ENCODE data around the gene PTGDR2.

The PTGDR2 gene

DNA sequence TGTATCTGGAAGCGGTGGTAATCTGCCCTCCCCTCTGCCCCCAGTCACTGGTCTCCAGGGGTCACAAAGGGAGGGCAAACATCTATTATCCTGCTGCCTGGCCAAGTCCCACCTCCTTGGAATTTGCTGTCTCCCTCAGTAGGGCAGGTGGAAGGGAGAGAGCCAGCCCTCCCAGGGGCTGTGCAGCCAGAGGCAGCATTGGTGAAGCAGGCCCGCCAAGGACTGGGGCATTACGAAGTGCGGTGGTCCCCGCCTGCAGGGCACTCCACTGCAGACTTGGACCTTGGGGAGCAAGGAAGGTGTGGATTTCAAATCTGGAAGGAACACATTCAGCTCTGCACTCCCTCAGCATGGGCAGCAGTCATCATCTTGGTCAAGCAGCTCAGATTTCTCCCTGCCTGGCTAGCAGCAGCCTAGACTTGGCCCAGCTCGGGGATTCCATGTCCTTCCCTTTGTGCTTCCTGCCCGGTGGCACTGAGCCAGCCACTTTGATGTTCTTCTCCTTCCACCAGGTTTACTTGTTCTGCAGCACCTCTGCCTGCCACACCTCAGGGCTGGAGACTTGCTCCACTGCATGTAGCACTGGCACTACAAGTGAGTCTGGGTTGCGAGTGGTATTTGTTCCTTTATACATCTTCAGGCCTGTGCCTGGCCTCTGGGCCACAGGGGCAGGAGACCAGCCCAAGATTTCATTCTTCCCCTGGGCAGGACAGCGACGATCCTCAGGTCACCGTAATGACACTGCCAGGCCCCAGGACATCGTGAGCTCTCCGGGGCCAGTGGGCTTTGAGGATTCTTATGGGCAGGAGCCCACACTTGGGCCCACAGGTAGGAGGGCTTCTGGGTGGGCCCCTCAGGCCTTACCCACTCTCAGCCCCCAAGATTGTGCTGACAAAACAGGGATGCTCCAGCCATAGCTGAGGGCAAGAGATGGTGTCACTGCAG lies 18.9 kb upstream of the PTGDR2 start:
- no peak for DNase-seq (ENCODE audit: low read depth in 1 of 2, low spot score in 1 of 2)

DNA sequence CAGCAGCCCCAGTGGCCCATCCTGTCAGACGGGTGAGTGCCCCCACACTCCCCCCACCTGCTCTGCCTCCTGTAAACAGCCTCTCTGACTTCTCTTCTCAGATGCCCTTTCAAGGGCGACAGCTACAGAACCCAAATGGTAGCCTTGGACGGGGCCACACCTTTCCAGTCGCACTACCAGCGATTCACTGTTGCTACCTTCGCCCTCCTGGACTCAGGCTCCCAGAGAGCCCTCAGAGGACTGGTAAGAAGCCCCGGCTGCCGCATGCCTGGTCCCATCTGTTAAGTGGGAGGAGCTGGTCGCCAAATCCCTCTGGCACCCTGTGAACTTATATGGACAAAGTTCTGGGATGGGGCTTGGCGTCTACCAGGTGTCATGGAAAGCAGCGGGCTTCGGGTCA lies 17.8 kb upstream of the PTGDR2 start:
- DNase-seq (ENCODE audit: low read depth in 1 of 2, low spot score in 1 of 2), result no peak

- DNase-seq (ENCODE audit: low read depth in 1 of 2, low spot score in 1 of 2), result no peak
Observed at GRCh38 chr11:60872961-60873524, 17.3 kb upstream of the PTGDR2 start.

DNA sequence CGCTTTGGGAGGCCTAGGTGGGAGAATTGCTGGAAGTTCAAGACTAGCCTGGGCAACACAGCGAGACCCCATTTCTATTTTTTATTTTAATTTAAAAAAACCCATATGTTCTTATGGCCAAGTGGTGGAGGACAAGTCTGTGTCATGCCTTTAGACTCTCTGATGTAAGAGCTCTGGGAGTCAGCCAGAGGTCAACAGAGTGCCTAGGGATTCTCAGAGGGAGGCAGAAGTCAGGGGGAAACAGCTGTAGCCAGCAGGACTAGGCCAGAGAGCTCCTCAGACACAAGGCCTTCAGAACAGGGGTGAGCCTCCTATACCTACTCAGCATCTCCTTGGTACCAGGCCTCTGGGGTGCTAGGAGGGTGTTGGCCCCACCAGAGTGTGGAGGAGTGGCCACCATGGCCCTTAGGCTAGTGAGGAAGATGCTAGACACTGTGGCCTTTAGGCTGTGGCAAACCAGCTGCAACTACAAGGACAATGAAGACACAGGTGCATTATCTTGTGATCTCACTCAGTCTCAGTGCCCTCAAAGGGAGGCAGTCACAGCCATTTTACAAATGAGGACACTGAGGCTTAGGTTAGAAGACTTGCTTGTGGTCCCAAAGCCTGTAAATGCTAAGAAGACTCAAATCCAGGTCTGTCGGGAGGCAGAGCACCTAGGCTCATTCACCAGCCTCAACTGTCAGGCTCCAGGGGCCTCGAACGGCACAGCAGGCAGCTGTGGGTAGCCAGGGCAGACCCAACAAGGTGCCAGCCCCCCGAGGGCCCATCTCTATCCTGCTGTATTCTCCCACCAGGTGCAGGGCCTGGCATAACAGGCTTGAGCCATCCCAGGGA lies 16.6 kb upstream of the PTGDR2 start:
- DNase-seq (ENCODE audit: low read depth in 1 of 2, low spot score in 1 of 2), result no peak

DNA sequence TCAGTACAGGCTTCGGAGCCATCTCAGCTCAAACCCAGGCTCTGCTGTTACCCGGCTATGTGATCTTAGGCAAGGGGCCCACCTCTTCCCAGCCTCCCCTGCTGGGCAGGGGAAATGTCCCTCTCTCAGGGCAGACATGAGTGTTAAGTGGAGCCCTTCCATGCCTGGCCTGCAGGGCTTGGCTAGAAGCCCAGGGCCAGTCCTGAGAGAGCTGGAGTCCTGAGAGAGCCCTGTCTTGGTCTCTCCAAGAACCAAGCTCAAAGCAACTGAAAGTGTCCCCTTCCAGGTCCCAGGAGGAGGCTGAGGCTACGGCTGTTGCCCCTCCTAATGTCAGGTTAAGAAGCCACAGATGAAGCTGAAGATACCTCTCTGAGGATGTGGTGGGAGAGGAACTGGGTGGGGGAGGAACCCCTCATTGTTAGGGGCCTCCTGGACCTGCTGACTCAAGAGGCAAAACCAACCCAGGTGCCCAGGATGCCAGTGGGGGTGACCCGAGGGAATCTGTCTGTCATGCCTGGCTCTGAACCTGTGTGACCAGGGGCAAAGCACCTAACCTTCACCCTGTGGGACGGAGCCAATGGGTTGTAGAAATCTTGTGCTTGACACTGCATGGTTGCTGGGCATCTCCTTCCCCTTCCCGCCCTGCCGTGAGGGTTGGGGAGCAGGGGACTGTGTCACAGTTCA lies 15.8 kb upstream of the PTGDR2 start:
- DNase-seq (ENCODE audit: low read depth in 1 of 2, low spot score in 1 of 2), result no peak

DNA sequence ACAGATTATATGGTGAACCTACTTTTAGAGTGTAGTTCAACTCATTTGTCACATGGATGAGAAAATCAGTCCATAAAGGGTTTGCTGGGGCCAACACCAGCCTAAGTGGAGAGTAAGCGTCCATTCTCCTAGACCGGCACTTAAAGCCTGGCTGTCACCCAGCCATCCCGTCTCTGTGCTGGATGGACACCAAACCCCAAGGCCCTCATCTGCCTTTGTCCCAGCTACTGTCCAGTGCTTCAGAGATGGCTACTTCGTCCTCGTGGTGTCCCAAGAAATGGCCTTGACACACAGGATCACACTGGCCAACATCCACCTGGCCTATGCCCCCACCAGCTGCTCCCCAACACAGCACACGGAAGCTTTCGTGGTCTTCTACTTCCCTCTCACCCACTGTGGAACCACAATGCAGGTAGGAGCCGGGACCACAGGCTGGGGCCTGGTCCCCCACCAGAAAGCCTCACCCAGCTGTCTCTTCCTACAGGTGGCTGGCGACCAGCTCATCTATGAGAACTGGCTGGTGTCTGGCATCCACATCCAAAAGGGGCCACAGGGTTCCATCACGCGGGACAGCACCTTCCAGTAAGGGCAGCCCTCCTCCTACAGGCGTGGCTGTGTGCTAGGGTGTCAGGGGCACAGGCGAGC lies 15.1 kb upstream of the PTGDR2 start:
- DNase-seq (ENCODE audit: low read depth in 1 of 2, low spot score in 1 of 2), result no peak

GRCh38 chr11:60870276-60870675 lies 14.5 kb upstream of the PTGDR2 start:
- DNase-seq (ENCODE audit: low read depth in 1 of 2, low spot score in 1 of 2), result no peak

DNA sequence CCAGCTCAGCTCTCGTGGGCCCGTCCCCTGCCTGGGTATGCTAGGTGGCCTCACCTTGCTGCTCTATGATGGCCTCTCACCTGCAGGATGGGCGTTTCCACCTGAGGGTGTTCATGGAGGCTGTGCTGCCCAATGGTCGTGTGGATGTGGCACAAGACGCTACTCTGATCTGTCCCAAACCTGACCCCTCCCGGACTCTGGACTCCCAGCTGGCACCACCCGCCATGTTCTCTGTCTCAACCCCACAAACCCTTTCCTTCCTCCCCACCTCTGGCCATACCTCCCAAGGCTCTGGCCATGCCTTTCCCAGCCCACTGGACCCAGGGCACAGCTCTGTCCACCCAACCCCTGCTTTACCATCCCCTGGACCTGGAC lies 13.7 kb upstream of the PTGDR2 start:
- DNase-seq (ENCODE audit: low read depth in 1 of 2, low spot score in 1 of 2), result no peak

DNA sequence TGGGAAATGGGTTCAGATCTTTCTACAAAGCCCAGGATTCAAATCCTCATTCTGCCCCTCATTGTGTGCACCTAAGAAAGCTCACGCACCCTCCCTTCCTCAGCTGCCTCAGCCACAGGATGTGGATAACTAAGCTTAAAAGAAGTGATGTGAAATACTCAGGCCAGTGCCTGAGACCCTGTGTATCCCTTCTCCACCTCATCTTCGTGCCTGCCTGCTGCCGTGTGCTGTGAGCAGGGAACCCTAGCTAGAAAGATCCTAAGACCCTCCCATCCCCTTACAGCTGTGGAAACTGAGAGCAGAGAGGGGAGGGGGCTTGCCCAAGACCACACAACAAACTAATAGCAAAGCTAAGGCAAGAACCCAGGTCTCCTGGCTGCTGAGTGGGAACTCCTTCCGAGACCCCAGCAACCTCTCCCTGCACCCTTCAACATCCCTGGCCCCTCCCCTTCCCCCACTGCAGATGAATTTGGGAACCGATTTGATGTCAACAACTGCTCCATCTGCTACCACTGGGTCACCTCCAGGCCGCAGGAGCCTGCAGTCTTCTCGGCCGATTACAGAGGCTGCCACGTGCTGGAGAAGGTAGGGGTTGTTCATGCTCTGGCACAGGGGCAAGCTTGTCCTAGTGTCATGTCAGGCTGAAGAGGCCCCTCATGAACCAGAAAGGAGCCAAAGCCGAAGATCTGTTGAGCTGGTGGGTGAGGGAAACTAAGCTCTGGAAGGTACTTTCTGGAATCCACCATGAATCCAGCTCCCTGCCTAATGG lies 13.1 kb upstream of the PTGDR2 start:
- DNase-seq (ENCODE audit: low read depth in 1 of 2, low spot score in 1 of 2), result no peak

- no peak for DNase-seq (ENCODE audit: low read depth in 1 of 2, low spot score in 1 of 2)
Observed at GRCh38 chr11:60867871-60868681, 12.3 kb upstream of the PTGDR2 start.

DNA sequence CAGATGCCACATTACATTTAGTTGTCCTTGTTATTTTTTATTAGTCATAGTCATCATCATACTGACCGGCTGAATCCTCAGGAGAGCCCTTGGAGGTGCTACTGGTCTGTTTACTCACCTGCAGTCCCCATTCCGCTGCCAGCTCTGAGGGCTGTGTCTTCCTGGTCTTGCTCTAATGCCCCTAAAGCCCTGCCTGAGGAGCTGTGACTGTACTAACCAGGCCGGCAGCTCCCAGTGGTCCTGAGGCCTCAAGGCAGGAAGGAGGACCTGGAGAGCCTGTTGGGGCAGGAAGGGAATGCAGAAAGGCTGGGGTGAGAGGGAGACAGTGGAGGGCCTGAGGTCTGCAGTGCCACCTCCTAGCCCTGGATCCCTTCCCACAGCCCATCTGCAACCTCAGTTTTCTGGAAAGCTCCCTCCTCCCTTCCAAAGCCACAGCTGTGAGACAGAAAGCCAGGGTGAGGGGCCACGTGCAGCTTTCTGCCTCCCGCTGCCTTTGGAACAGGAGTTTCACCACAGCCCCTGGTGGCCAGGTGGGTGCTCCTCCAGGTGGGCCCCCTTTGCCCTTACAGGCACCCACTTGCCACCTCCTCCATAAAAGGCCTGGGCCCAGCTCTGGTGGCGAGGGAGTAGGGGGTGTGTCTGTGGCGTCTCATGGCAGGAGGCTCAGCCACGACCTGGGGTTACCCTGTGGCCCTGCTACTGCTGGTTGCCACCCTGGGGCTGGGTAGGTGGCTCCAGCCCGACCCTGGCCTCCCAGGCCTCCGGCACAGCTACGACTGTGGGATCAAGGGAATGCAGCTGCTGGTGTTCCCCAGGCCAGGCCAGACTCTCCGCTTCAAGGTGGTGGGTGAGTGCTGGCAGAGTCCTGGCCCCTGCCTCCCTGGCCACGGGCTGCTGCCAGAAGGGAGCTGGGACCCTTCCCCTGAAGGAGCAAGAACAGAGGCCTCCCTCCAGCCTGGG lies 11.4 kb upstream of the PTGDR2 start, which contains the start of gene ZP1:
Gene ZP1, plus strand, starts transcription at position 632 of the 960 bp plus-strand sequence. Its CDS starts 20 bp downstream, at position 652.
- no peak for DNase-seq (ENCODE audit: low read depth in 1 of 2, low spot score in 1 of 2)

DNA sequence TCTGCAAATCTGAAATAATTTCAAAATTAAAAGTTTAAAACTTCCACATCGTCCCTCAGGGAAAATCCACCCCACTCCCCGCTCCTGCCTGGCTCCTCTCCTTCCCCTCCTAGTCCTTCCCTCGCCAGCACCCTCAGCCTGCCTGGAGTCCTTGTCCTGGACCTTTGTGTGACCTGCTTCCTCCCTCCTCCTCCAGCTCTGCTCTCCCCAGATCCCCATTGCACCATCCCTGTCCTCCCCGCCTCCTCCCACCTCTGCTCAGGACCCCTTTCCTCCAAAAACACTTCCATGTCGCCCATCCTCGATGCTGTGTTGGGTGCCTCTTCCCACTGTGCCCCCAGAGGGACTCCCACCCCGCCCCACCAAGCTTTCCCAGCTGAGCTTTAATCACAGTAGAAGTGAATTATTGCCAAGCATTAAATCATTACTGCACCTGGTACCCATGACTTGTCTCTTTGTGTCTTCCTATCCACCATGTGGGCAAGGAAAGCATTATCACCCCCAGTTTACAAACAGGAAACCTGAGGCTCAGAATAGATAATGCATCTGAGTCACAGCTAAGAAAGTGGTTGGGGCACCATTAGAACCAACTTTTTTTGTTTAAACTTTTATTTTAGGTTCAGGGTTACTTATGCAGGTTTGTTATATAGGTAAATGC lies 9.2 kb upstream of the PTGDR2 start:
- DNase-seq (ENCODE audit: low read depth in 1 of 2, low spot score in 1 of 2), result no peak

- no peak for DNase-seq (ENCODE audit: low read depth in 1 of 2, low spot score in 1 of 2)
Observed at GRCh38 chr11:60863550-60864521, 8.1 kb upstream of the PTGDR2 start.

- no peak for DNase-seq (ENCODE audit: low read depth in 1 of 2, low spot score in 1 of 2)
Observed at GRCh38 chr11:60862171-60862570, 6.4 kb upstream of the PTGDR2 start.

DNA sequence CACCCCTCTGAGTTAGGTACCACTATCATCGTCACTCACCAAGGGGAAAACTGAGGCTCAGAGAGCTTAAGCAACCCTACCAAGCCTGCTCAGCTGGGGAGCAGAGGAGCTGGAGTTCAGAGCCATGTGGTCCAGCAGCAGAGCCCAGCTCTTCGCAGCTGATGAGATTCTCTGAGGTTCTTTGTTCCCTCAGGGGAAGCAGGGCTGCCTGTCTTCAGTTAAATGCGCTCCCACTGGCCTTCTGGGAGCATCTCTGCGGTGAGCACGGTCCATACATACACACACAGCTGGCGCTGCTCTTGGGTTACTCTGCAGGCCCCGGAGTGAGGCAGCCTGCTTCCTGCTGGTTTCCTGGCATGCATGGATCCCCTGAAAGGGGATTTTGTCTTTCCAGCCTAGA lies 5.2 kb upstream of the PTGDR2 start:
- no peak for DNase-seq (ENCODE audit: low read depth in 1 of 2, low spot score in 1 of 2)

GRCh38 chr11:60859616-60860250 lies 4.0 kb upstream of the PTGDR2 start:
- no peak for DNase-seq (ENCODE audit: low read depth in 1 of 2, low spot score in 1 of 2)

All from stimulated activated CD4-positive, alpha-beta T cell treated with anti-CD3 and anti-CD28 coated beads, Interleukin-15, amount 100 ng/mL, for 1 hour (primary cell).